MM.1S (cell line): ENCODE results near the gene NEDD4.

Source experiments
- DNase-seq: peaks from one replicate; pipeline ENCODE4 v3.0.0-alpha.2; 2015
- H2AFZ ChIP-seq: fragments of 300-600 bp; sonication (generic); 2 replicates; pipeline ENCODE4 v1.6.0; 2016; ENCODE audit warnings: antibody characterized with exemption, low read length
- H3F3A ChIP-seq: fragments of 300-600 bp; sonication (generic); 2 replicates; pipeline ENCODE4 v1.6.1; 2016; ENCODE audit warnings: mild to moderate bottlenecking, antibody characterized with exemption, low read length, moderate library complexity, mixed read lengths; ENCODE audit not compliant: insufficient read depth
- H3K27ac ChIP-seq: fragments of 300-600 bp; sonication (generic); 2 replicates; pipeline ENCODE4 v1.5.1; 2016; ENCODE audit warnings: mild to moderate bottlenecking, low read length
- H3K27me3 ChIP-seq: fragments of 300-600 bp; sonication (generic); replicated peaks from 2 replicates; pipeline ENCODE4 v1.6.0; 2016; ENCODE audit warnings: low read length; ENCODE audit not compliant: insufficient read depth
- H3K36me3 ChIP-seq: fragments of 300-600 bp; sonication (generic); replicated peaks from 2 replicates; pipeline ENCODE4 v1.6.1; 2016; ENCODE audit warnings: mild to moderate bottlenecking, low read length, mixed read lengths; ENCODE audit not compliant: insufficient read depth
- H3K4me1 ChIP-seq: fragments of 300-600 bp; sonication (generic); 2 replicates; pipeline ENCODE4 v1.6.1; 2016; ENCODE audit warnings: low read length, mixed read lengths
- H3K4me2 ChIP-seq: fragments of 300-600 bp; sonication (generic); 2 replicates; pipeline ENCODE4 v1.6.0; 2016; ENCODE audit warnings: low read depth, low read length
- H3K4me3 ChIP-seq: fragments of 300-600 bp; sonication (generic); 2 replicates; pipeline ENCODE4 v1.5.1; 2016; ENCODE audit warnings: low read length, mixed read lengths
- H3K79me2 ChIP-seq: fragments of 300-600 bp; sonication (generic); 2 replicates; pipeline ENCODE4 v1.6.1; 2016; ENCODE audit warnings: mixed run types, low read length, mixed read lengths
- H3K9ac ChIP-seq: fragments of 300-600 bp; sonication (generic); 2 replicates; pipeline ENCODE4 v1.6.1; 2016; ENCODE audit warnings: low read length, mixed read lengths
- H3K9me2 ChIP-seq: fragments of 300-600 bp; sonication (generic); replicated peaks from 2 replicates; pipeline ENCODE4 v1.6.1; 2016; ENCODE audit warnings: mild to moderate bottlenecking, low read length, mixed read lengths; ENCODE audit not compliant: insufficient read depth
- H3K9me3 ChIP-seq: fragments of 300-600 bp; sonication (generic); replicated peaks from 2 replicates; pipeline ENCODE4 v1.6.1; 2016; ENCODE audit warnings: mild to moderate bottlenecking, low read length, mixed read lengths; ENCODE audit not compliant: insufficient read depth
- H4K20me1 ChIP-seq: fragments of 300-600 bp; sonication (generic); 2 replicates; pipeline ENCODE4 v1.6.1; 2016; ENCODE audit warnings: mild to moderate bottlenecking, low read length, moderate library complexity, mixed read lengths; ENCODE audit not compliant: insufficient read depth
- CTCF ChIP-seq: fragments of 300-600 bp; sonication (generic); IDR thresholded peaks from 2 replicates; pipeline ENCODE4 v1.5.1; 2016; ENCODE audit warnings: antibody characterized with exemption, low read length, mixed read lengths
- EZH2 ChIP-seq: fragments of 300-600 bp; sonication (generic); optimal IDR thresholded peaks from 2 replicates; pipeline ENCODE3; 2017; ENCODE audit warnings: low read depth, mild to moderate bottlenecking, antibody characterized with exemption, low read length, mixed read lengths
- EZH2phosphoT487 ChIP-seq: fragments of 300-600 bp; sonication (generic); IDR thresholded peaks from 2 replicates; pipeline ENCODE4 v1.6.1; 2018; ENCODE audit warnings: antibody characterized with exemption, low read length

Gene NEDD4

GRCh38 chr15:55820043-55820442 lies 173.4 kb downstream of the NEDD4 start:
- H3K27ac ChIP-seq, result no peak overlapping the region
- H3K9ac ChIP-seq, result no peak overlapping the region
- no peaks in the 10 kb centered on the region for H3K9me3 ChIP-seq
- H4K20me1 ChIP-seq, result no peaks in the 10 kb centered on the region
- no peaks in the 10 kb centered on the region for H3K36me3 ChIP-seq
- H3K79me2 ChIP-seq, result no peaks in the 10 kb centered on the region
- TF ChIP-seq EZH2 (no peak), EZH2phosphoT487 (no peak), CTCF (no peak)
- no peaks in the 10 kb centered on the region for H3K9me2 ChIP-seq
- no peaks in the 10 kb centered on the region for H3K4me1 ChIP-seq
- no peak overlapping the region for H3K4me2 ChIP-seq
- H3F3A ChIP-seq, result no peaks in the 10 kb centered on the region
- no peaks in the 10 kb centered on the region for H3K27me3 ChIP-seq
- no peak overlapping the region for H2AFZ ChIP-seq
- DNase-seq, result no peak
- H3K4me3 ChIP-seq, result no peak overlapping the region

GRCh38 chr15:55819397-55820034 lies 173.9 kb downstream of the NEDD4 start:
- no peaks in the 10 kb centered on the region for H4K20me1 ChIP-seq
- no peak overlapping the region for H3K4me2 ChIP-seq
- no peaks in the 10 kb centered on the region for H3F3A ChIP-seq
- no peaks in the 10 kb centered on the region for H3K36me3 ChIP-seq
- H3K4me1 ChIP-seq, result no peaks in the 10 kb centered on the region
- no peaks in the 10 kb centered on the region for H3K79me2 ChIP-seq
- TF ChIP-seq CTCF (no peak), EZH2phosphoT487 (no peak), EZH2 (no peak)
- no peaks in the 10 kb centered on the region for H3K27me3 ChIP-seq
- no peak overlapping the region for H2AFZ ChIP-seq
- no peak for DNase-seq
- H3K9ac ChIP-seq, result no peak overlapping the region
- no peak overlapping the region for H3K27ac ChIP-seq
- H3K4me3 ChIP-seq, result no peak overlapping the region
- no peaks in the 10 kb centered on the region for H3K9me2 ChIP-seq
- no peaks in the 10 kb centered on the region for H3K9me3 ChIP-seq

GRCh38 chr15:55816017-55816416 lies 177.4 kb downstream of the NEDD4 start:
- DNase-seq, result no peak
- TF ChIP-seq CTCF, result no peak
- no peak for TF ChIP-seq EZH2
- TF ChIP-seq EZH2phosphoT487, result no peak
- no peaks in the 10 kb centered on the region for H4K20me1 ChIP-seq
- no peak overlapping the region for H3K27ac ChIP-seq
- no peaks in the 10 kb centered on the region for H3K36me3 ChIP-seq
- no peaks in the 10 kb centered on the region for H3K27me3 ChIP-seq
- H3K9me2 ChIP-seq, result no peaks in the 10 kb centered on the region
- H3K79me2 ChIP-seq, result no peaks in the 10 kb centered on the region
- H2AFZ ChIP-seq, result no peak overlapping the region
- no peak overlapping the region for H3K4me3 ChIP-seq
- H3K9ac ChIP-seq, result no peak overlapping the region
- no peaks in the 10 kb centered on the region for H3K4me1 ChIP-seq
- no peaks in the 10 kb centered on the region for H3F3A ChIP-seq
- no peaks in the 10 kb centered on the region for H3K9me3 ChIP-seq
- H3K4me2 ChIP-seq, result no peak overlapping the region
